ENCODE results near the gene COL8A2.

DNA sequence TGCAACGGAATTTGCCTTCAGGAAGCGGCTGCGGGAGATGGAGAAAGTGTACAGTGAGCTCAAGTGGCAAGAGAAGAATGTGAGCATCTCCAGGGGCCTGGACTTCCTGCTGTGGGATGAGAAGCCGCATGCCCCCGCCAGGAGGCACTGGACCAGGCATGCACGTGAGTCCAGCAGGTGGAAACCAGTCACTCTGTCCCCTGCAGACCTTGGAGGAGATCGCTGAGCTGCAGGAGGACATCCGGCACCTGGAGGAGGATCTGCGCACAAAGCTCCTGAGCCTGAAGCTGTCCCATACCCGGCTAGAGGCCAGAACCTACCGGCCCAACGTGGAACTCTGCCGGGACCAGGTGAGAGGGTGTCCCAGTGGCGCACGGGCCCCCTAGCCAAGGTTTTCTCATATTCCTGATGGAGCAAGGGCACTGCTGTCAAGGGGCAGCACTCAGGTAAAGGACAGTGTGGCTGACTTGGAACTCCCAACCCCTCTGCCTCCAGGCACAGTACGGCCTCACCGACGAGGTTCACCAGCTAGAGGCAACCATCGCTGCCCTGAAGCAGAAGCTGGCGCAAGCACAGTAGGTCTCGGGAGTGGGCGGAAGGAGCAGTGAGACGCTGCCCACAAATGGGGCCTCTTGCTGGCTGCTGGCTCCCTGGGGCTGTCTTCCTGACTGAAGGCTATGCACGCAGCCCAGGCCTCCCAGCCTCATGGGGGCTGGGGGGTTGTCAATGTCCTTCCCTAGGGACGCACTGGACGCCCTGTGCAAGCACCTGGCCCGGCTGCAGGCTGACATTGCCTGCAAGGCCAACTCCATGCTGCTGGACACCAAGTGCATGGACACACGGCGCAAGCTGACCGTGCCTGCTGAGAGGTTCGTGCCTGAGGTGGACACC lies 37.5 kb downstream of the COL8A2 start:
- TF ChIP-seq CTCF (IDR thresholded peaks at IDR 0.05; ENCODE audit: insufficient read depth, low read length, poor library complexity, severe bottlenecking) (no peak), EZH2phosphoT487 (conservative IDR thresholded peaks at IDR 0.05; ENCODE audit: low read length) (no peak)
